Measurements from ENCODE around the gene ELOVL5. TPM values are rescaled to one million over a fixed set of nuclear protein-coding genes. Genes with fewer than 3 reads are reported as not detected.

The ELOVL5 gene
- total RNA-seq, 1 experiment from 2014 or later = 121 TPM

GRCh38 chr6:53258076-53258773 is 90.5 kb downstream of the ELOVL5 start:
- no peaks in the 10 kb centered on the region for H3K4me1 Mint-ChIP-seq
- no peaks in the 10 kb centered on the region for H3K9me3 Mint-ChIP-seq
- no peak overlapping the region for H3T11ph ChIP-seq (ENCODE audit: low read length)
- H2BK5ac ChIP-seq (ENCODE audit: insufficient read length, low read length) = no peak overlapping the region
- no peak overlapping the region for H3K4me2 ChIP-seq (ENCODE audit: insufficient read depth, insufficient read length, low read length)
- no peaks in the 10 kb centered on the region for H4K20me1 ChIP-seq (ENCODE audit: control insufficient read depth, insufficient read depth, insufficient read length)
- no peak overlapping the region for H3K14ac ChIP-seq (ENCODE audit: insufficient read depth, low read length)
- peak overlapping the region in 2 of 3 experiments; percentile 18 to 69; a peak in 5 of 7 replicates for H3K27ac Mint-ChIP-seq
- TF ChIP-seq, protein P1, sequence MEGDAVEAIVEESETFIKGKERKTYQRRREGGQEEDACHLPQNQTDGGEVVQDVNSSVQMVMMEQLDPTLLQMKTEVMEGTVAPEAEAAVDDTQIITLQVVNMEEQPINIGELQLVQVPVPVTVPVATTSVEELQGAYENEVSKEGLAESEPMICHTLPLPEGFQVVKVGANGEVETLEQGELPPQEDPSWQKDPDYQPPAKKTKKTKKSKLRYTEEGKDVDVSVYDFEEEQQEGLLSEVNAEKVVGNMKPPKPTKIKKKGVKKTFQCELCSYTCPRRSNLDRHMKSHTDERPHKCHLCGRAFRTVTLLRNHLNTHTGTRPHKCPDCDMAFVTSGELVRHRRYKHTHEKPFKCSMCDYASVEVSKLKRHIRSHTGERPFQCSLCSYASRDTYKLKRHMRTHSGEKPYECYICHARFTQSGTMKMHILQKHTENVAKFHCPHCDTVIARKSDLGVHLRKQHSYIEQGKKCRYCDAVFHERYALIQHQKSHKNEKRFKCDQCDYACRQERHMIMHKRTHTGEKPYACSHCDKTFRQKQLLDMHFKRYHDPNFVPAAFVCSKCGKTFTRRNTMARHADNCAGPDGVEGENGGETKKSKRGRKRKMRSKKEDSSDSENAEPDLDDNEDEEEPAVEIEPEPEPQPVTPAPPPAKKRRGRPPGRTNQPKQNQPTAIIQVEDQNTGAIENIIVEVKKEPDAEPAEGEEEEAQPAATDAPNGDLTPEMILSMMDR (conservative IDR thresholded peaks at IDR 0.05) = peak; percentile 32; the same call in 2 of the 3 replicates
- H3K9me3 ChIP-seq (ENCODE audit: control insufficient read depth, low read depth, low read length) = no peaks in the 10 kb centered on the region
- no peaks in the 10 kb centered on the region for H3K79me2 ChIP-seq (ENCODE audit: insufficient read depth, low read length)
- no CpG with 5 or more reads among the region's 2 CpGs for WGBS (ENCODE audit: extremely low coverage, insufficient read length, low lambda C conversion rate)
- no peak overlapping the region for H2BK12ac ChIP-seq (ENCODE audit: insufficient read length, low read depth, low read length)
- DNase-seq = peak; percentile 31
- no peak overlapping the region for H4K8ac ChIP-seq (replicated peaks; ENCODE audit: insufficient read length, low read depth, low read length)
- no peak overlapping the region for H3K9ac ChIP-seq (ENCODE audit: extremely low read depth, insufficient read length, low read length)
- peaks cover 23 to 34% (median 23%) of the 10 kb centered on the region in 3 experiments; a peak in 6 of 7 replicates for H3K36me3 Mint-ChIP-seq (ENCODE audit: insufficient read depth in 1 of 3, low read depth in 3 of 3)
- H4K91ac ChIP-seq (ENCODE audit: insufficient read length, low read depth, low read length) = no peak overlapping the region
- no peak overlapping the region for H2AK5ac ChIP-seq (ENCODE audit: insufficient read length, low read length)
- H2BK20ac ChIP-seq (ENCODE audit: low read depth, low read length, poor library complexity, severe bottlenecking) = no peak overlapping the region
- H2BK120ac ChIP-seq (ENCODE audit: low read depth, low read length, poor library complexity, severe bottlenecking) = no peak overlapping the region
- no peak overlapping the region for H4K5ac ChIP-seq (ENCODE audit: insufficient read length, low read depth, low read length)
- no peak overlapping the region for H3K56ac ChIP-seq (ENCODE audit: insufficient read length, low read depth, low read length)
- no peak overlapping the region for H3K23ac ChIP-seq (ENCODE audit: insufficient read length, low read depth, low read length)
- H2AFZ ChIP-seq (ENCODE audit: low read length) = no peak overlapping the region
- H3K4me3 Mint-ChIP-seq = no peak overlapping the region
- no peaks in the 10 kb centered on the region for H3K4me1 ChIP-seq (ENCODE audit: insufficient read depth, low read length)
- no peaks in the 10 kb centered on the region for H3K79me1 ChIP-seq (ENCODE audit: insufficient read depth, low read depth, low read length, poor library complexity, severe bottlenecking)
- no peak overlapping the region for H3K27ac ChIP-seq (ENCODE audit: insufficient read length, low read depth, low read length)
- H3K4ac ChIP-seq (ENCODE audit: low read depth, low read length) = no peak overlapping the region
- H3K23me2 ChIP-seq (ENCODE audit: insufficient read length, low read depth, low read length, poor library complexity, severe bottlenecking) = no peaks in the 10 kb centered on the region
- H3K18ac ChIP-seq (ENCODE audit: insufficient read length, low read depth, low read length) = no peak overlapping the region
- H3K27me3 Mint-ChIP-seq (ENCODE audit: low read depth) = no peaks in the 10 kb centered on the region
- no peak overlapping the region for H2BK15ac ChIP-seq (ENCODE audit: low read depth, low read length)
- H3K27me3 ChIP-seq (ENCODE audit: insufficient read depth, low read length) = no peaks in the 10 kb centered on the region

Measured in H9 (cell line).